ENCODE results near the gene MRPS11.
"Not testable (repeated sequence)": the region's sequence is repeated elsewhere in the genome, so short reads cannot be mapped to it uniquely, and the experiment has no call there.

The MRPS11 gene

DNA sequence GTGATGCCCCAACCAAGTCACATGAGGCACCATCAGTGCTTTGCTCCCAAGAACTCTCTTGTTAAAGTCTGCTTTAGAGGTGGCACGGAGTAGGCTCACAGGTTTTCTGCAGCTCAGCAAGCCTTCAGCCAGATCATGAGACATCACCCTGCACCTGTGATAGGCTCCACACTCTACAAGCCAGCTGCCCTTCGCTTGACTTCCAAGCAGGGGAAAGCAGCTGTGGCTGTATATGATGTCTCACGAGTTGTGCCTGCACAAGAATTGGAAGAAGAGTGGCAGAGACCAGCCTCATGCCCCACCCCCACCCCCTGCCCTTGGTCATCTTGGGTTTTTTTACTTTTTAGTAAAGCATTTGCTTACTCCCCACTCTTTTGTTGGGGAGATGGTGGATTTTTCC is 22.5 kb downstream of the MRPS11 start:
- DNase-seq (ENCODE audit: low spot score) = no peak

DNA sequence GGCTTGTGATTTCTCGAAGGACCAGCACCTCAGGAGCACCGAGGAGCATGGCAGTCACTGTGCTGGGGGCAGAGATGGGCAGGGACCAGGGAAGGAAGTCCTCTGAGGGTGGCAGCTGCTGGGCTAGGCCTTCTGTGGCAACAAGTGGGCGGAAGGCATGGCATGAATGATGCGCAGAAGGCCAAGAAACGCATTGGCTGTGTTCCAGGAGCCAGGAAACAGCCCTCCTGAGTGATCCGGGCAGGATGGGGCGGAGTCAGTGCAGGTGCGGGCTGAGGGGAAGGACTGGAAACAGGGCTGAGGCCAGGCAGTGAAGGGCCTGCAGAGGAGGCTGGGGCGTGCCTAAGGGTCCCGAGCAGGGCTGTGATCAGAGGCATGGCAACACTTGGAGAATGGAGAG is 23.6 kb downstream of the MRPS11 start:
- DNase-seq (ENCODE audit: low spot score) = no peak

DNA sequence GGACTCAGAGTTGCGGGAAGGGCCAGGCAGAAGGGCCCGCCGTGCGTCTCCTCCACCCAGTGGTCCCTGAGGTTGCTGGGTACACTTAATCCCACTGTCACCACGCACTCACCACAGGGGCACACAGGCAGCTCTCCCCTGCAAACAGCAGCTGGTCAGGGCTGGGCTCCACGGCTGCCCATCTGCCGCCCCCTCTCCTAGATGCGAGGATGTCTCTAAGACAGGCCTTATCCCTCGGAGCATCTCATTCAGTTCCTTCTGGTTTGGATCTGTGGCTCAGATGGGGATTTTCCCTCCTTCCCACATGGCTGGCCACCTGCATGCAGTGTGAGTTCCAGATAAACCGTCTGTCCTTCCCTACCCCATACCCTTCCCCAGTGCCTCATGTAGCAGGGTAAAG is 26.3 kb downstream of the MRPS11 start:
- DNase-seq (ENCODE audit: low spot score) = no peak

DNA sequence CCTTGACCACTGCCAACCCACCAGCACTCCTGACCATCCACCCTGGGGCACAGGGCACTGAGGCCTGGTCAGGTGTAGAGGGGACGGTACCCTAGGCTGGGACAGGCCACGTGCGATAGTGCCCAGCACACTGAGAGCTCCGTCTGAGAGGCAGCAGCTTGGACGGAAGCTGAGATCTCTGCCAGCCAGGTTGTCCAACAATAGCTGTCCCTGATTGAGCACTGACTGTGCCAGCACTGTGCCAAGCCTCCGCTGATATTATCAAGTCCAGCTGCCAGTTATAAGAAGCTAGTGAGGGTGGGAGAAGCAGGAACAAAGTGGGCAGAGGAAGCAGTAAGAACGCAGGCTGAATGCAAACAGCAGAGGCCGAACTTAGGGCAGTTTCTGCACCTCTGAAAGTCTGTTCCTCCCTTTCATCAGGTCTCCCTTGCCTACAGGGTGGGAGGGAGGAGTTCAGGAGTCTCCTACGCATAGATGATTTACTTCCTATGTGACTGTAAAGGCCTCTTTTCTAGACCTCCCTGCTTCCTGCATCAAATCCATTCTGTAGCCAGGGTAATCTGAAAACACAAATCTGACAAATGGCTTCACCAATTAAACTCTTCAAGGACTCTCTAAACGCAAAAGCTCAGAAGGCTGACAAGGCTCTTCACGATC is 29.7 kb downstream of the MRPS11 start:
- DNase-seq (ENCODE audit: low spot score) = no peak

DNA sequence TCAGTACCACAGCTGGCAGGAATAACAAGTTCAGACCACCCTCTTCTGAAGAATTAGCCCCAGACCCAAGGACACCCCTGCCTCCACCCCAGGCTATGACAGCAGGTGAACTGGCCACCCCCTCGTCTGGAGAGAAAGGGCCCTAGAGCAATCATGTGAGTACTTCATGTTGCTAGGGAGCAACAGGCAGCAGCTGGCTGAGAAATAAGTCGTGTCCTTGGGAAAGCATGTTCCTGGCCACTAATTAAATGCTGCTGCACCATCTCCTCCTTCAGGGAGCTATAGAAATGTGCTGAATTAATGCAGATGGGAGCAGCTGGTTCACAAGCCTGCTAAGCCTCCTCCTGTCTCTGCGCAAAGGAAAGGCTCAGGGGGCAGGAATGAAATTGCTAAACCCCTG is 31.5 kb downstream of the MRPS11 start:
- no peak for DNase-seq (ENCODE audit: low spot score)

DNA sequence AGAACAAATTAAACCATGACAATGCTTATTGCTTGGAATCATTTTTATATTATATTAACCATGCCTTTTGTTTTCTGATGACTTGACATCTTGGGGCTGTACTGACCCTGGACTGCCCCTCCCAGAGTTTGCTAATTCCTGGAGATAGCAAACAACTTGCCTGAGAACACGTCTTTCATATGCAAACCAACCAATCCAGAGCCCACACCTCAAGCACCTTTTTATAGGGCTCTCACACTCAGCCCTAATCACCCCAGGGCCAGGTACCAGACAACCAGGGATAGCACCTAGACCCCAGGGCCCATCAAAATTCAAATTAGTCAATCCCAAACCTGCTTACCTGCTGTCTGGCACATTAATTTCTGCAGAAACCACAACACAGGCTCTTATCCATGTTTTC is 36.9 kb downstream of the MRPS11 start:
- no peak for DNase-seq (ENCODE audit: low spot score)

DNA sequence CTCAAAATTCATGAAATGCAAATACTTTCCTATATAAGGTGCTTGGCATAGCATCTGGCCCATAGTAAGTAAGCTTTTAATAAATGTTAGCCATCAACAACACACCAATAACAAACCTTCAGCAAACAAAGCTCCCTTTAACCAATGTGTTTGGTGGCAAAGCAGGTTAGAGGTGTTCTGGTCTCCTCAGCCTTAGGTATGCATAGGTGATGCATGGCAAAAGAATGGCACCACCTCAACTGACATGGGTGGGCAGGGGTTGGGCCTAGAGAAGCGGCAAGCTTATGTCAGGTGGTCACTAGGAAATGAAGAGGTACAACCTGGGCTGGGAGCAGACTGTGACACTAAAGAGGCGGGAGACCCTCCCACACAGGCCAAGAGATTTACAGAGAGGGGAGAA is 38.2 kb downstream of the MRPS11 start:
- no peak for DNase-seq (ENCODE audit: low spot score)

DNA sequence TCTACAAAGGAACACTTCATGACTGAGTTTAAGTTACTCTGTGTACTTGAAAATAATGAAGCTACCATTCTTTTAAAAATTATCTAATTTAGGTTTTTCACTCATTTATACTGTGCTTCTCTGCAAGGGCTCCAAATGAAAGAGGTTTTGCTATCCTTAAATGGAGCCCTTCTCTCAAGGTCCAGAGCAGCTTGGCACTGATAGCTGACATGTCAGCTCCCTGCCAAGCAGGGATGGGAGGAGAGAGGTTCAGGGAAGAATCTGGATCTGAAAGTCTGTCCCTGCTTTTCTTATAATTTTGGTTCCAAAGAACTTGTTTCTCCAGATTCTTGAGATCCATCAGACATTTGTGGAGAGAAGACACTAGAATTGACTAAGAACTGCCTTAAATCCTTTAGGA is 39.1 kb downstream of the MRPS11 start:
- peak; percentile 12 for DNase-seq (ENCODE audit: low spot score)

DNA sequence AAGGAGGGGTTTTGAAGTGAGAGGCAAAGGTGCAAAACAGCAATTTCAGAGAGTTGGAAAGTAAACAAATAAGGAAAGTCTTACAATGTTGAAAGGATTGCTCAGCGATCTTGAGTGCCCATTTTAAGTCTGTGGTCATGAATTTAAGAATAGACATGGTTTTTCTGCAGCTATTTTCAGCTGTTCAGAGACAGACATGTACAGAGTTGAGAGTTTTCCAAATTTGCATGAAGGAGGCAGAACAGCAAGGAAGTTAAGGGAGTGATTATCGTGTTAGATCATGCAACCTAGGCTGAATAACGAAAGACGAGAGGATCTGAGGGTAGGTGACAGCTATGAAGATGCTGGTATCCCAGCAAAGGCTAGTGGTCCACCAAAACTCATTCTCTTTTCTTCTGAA is 41.8 kb downstream of the MRPS11 start:
- DNase-seq (ENCODE audit: low spot score) = no peak

DNA sequence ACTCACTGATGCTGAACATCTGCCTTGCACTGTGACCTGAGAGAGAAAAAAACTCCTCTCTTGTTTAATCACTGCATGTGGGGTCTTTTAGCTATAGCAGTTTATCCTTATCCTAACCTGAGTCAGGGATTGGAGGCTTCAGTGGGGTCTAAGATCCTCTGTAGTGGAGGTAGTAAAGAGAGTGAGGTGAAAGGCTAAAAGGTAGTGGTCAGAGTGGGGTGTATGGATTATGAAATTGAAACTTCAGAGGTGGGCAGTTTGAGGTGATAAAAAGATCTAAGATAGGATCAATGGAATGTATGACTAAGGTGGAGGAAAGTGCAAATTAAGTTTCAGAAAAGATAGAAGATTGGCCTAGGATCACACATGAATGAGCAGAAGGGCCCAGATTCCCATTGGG is 42.5 kb downstream of the MRPS11 start:
- no peak for DNase-seq (ENCODE audit: low spot score)

DNA sequence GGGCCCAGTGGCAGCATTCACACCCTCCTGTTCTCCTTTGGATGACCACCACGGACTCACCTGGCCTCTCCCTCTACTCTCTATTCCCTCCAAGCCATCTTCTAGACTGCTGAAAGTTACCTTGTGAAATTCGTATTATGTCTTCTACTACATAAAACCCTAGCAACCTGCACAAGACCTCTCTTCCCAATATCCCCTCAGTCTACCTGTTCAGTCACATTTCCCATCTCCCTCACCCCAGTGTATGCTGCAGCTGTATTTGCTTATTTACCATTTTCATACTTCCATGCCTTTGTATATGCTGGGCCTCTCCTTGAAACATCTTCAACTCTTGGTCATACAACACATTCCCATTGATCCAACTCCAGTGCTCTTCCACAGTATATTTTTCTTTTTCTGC is 43.7 kb downstream of the MRPS11 start:
- DNase-seq (ENCODE audit: low spot score) = no peak

DNA sequence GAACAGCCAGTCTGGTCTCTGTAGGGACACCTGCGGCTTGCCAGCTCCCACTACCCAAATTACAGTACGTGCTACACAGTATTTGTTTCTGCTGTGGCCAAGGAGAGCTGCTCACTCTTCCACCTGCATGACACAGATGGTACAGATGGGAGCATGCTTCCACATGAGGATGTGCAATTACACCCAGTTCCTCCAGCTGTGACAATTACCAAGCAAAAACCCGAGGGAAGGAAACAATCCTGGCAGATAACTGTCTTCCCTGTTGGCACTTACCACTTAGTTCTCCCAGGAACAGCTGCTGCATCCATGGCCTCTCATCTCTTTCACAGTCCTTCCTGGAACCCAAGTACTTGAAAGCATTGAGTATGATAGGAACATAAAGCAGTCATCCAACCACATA is 44.6 kb downstream of the MRPS11 start:
- no peak for DNase-seq (ENCODE audit: low spot score)

DNA sequence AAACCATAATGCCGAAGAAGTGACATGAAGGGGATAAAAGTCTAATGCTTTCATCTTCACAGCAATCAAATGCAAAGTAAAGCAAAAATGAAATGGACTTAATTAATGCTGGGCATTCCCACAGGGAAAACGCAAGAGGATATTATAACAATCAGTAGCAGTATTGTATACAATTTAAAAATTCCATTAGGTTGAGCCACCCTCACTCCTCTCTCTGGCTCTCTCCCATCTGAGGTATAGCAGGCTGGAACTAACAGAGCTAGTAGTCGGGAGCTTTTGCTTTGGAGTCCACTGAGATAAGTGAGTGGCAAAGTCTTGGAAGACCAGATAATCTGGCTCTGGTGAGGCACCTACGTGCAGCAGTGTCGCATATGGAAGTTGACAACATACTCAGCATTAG is 45.1 kb downstream of the MRPS11 start:
- DNase-seq (ENCODE audit: low spot score) = no peak

DNA sequence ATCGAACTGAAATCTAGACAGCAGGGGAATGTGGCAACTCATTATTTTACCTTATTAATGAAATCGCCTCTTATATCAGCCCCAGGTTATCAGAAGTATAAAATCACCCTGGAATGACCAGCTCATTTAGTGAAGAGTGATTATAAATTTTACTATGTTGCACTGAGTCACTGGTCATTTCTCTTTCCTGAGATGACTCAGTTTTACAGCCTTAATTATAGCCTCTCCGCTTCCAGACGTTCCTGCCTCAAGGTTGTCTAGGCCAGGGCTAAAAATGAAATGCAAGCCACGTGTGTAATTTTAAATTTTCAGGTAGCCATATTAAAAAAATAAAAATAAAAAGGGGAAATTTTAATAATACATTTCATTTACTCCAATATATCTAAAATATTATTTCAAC is 45.7 kb downstream of the MRPS11 start:
- DNase-seq (ENCODE audit: low spot score) = no peak

DNA sequence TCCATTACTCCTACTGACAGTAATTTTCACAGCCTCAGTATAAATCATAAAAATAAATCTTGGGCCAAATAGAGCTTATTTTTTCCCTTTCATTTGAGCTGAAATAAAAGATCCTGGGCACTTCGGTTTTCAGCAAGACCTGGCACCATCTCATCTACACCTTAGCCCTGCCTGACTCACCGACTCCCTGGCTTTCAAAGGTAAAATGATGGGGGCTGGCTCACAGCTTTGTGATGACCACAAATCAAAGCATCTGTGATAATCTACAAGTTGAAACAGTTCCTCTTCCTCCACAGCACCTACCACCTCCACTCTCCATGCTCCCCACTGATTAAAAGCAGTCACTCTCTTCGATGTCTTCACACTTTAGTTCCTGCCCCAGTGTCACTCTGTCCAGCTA is 51.4 kb downstream of the MRPS11 start:
- DNase-seq (ENCODE audit: low spot score) = no peak

DNA sequence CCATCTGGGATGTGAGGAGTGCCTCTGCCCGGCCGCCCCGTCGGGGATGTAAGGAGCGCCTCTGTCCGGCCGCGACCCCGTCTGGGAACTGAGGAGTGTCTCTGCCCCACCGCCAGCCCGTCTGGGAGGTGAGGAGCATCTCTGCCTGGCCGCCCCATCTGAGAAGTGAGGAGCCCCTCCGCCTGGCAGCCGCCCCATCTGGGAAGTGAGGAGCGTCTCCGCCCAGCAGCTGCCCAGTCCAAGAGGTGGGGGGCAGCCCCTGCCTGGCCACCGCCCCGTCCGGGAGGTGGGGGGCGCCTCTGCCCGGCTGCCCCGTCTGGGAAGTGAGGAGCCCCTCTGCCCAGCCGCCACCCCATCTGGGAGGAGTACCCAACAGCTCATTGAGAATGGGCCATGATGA is 56.6 kb downstream of the MRPS11 start:
- not testable (repeated sequence) for DNase-seq (ENCODE audit: low spot score)

DNA sequence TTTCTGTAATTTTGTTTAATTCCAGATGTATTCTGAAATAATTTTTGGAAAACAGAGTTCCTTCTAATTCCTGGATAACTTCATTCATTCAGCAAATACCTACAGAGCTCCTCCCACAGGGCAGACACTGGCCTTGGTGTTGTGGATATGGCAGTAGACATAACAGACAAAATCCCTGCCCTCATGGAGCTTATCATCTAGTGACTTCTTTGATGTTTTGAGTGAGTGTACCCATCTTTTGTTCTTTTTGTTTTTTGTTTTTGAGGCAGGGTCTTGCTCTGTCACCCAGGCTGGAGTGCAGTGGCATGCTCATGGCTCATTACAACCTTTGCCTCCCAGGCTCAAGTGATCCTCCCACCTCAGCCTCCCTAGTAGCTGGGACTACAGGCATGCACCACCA is 57.9 kb downstream of the MRPS11 start:
- no peak for DNase-seq (ENCODE audit: low spot score)

DNA sequence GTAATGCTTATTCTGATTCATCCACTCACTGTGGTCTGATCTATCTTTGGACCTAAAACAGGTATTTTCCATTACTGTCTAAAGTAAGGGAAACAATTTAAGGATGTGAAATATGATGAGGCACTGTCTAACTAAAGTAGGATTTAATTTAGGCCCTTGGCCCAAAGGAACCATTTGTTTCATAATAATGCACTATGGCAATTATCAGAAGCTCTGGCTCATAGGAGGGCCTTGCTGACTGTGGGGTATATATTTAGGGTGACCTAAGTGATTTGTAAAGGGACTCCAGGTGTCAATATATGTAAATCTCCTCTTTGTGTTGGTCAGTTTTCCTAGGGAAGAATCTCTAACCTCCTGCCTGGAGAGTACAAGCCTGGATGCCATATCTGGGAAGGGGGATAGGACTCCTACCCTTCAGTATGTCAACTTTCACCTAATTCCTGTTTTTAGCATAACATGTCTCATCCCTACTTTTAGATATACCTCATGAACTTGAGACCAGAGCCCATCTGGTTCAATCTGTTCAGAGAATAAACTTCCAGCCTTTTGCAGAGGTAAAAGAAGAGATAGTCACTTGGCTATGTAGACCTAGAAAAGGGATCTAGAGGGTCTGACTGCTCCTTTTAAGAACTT is 58.9 kb downstream of the MRPS11 start:
- DNase-seq (ENCODE audit: low spot score) = no peak

DNA sequence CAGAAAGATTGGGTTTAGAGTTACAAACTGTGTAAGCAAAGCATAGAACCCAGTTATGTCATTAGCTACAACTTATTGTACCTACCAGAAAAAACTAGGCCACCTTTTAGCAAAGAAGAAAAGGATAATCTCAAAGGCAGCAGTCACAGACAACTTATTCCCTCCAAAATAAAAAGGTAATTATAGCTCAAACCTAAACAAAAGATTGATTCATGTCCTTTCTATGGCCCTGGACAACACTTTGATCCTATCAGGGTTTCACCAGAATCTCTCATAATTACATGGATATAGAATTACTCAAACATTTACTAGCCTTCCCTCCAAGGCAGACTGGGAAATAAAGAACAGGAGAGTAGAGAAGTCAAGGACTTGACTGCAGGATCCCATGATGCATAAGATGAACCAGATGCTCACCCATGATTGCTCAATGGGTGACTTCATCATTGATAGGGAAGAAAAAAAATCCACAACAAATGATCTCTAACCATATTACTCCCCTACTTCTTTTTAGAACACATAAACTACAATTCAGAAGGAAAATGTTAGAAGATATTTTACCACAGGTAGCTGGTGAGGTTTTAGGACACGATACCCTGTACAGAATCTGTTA is 61.6 kb downstream of the MRPS11 start:
- no peak for DNase-seq (ENCODE audit: low spot score)

Measured in pons (tissue), 1 donor.